Fibroblast of lung (primary cell): ENCODE measurements around the gene DUS3L. TPM values are rescaled to one million over a fixed set of nuclear protein-coding genes. Genes with fewer than 3 reads are reported as not detected.
"Not testable (repeated sequence)": the region's sequence is repeated elsewhere in the genome, so short reads cannot be mapped to it uniquely, and the experiment has no call there.

Source experiments
- DNase-seq, 2 donors: peaks; one replicate each; pipeline versions ENCODE4 v3.0.0 to v3.0.0-alpha.2; 2010; ENCODE audit warnings: low read depth in 2 of 2
- H2AFZ ChIP-seq: 2 replicates; pipeline ENCODE4 v1.5.1; 2012; ENCODE audit warnings: low read length, control low read depth, inconsistent platforms
- H3K27ac ChIP-seq: 2 replicates; pipeline ENCODE4 v1.5.1; 2011; ENCODE audit warnings: low read length, control low read depth; ENCODE audit not compliant: insufficient read depth
- H3K27me3 ChIP-seq: 2 replicates; pipeline ENCODE4 v1.5.1; 2011; ENCODE audit warnings: mild to moderate bottlenecking, low read length; ENCODE audit not compliant: control insufficient read depth, insufficient read depth
- H3K36me3 ChIP-seq: 2 replicates; pipeline ENCODE4 v1.5.1; 2011; ENCODE audit warnings: low read length; ENCODE audit not compliant: control insufficient read depth, insufficient read depth
- H3K4me1 ChIP-seq: 2 replicates; pipeline ENCODE4 v1.5.1; 2011; ENCODE audit warnings: low read length; ENCODE audit not compliant: control insufficient read depth, insufficient read depth; ENCODE audit errors: extremely low read depth
- H3K4me2 ChIP-seq: 2 replicates; pipeline ENCODE4 v1.5.1; 2011; ENCODE audit warnings: low read length, control low read depth; ENCODE audit not compliant: insufficient read depth; ENCODE audit errors: extremely low read depth
- H3K4me3 ChIP-seq, 4 experiments: fragments of 200-600 bp in 1 of 4; sonication (generic) in 1 of 4; replicated peaks in 1 of 4; 2 replicates each; pipeline ENCODE4 v1.5.1; 2011 to 2016; ENCODE audit warnings: low read length in 4 of 4, low read depth in 3 of 4, mild to moderate bottlenecking in 3 of 4, control low read depth in 2 of 4, inconsistent platforms in 1 of 4, mixed read lengths in 1 of 4; ENCODE audit not compliant: insufficient read depth in 1 of 4; ENCODE audit errors: control extremely low read depth in 1 of 4
- H3K79me2 ChIP-seq: 2 replicates; pipeline ENCODE4 v1.5.1; 2012; ENCODE audit warnings: mild to moderate bottlenecking, low read length, inconsistent platforms; ENCODE audit not compliant: control insufficient read depth, insufficient read depth
- H3K9ac ChIP-seq: 2 replicates; pipeline ENCODE4 v1.5.1; 2011; ENCODE audit warnings: mild to moderate bottlenecking, low read length, control low read depth; ENCODE audit not compliant: insufficient read depth
- H3K9me3 ChIP-seq: 2 replicates; pipeline ENCODE4 v1.5.1; 2012; ENCODE audit warnings: low read depth, low read length; ENCODE audit not compliant: control insufficient read depth, insufficient read depth
- H4K20me1 ChIP-seq: 2 replicates; pipeline ENCODE4 v1.5.1; 2011; ENCODE audit warnings: low read length; ENCODE audit not compliant: control insufficient read depth, insufficient read depth; ENCODE audit errors: extremely low read depth
- EZH2 ChIP-seq: IDR thresholded peaks from 2 replicates; pipeline ENCODE4 v1.5.1; 2012; ENCODE audit warnings: low read length, control low read depth, mild to moderate bottlenecking; ENCODE audit errors: missing control alignments
- polyA plus RNA-seq, 2 donors: library from polyadenylated mRNA; depleted of rRNA in 1 of 2; stranded (reverse) in 1 of 2; unstranded in 1 of 2; fragments of >200 nt; gene quantifications; 2 replicates each; pipeline ENCODE4 v1.2.1, GENCODE V29; 2011 to 2012; ENCODE audit warnings: missing spikeins in 1 of 2
- total RNA-seq: library from RNA; depleted of rRNA; stranded (reverse); fragments of >200 nt; gene quantifications from 2 replicates; pipeline ENCODE4 v1.2.1, GENCODE V29; 2014
- TF ChIP-seq, protein P1 (sequence below), 2 donors: IDR thresholded peaks in 1 of 2; conservative IDR thresholded peaks in 1 of 2; 1 replicate in 1 of 2; 2 replicates in 1 of 2; pipeline ENCODE4 v1.5.1; 2011 to 2012; ENCODE audit warnings: low read length in 2 of 2, control low read depth in 1 of 2, inconsistent platforms in 1 of 2, low read depth in 1 of 2, mild to moderate bottlenecking in 1 of 2

The DUS3L gene
- total and polyA plus RNA-seq, 2 donors (not counting 1 experiment from before 2014, with no cell fraction given) = 8.8 to 18.7 TPM

GRCh38 chr19:5782945-5783919 lies 7.7 kb downstream of the DUS3L start:
- TF ChIP-seq EZH2 = no peak
- TF ChIP-seq, protein P1, sequence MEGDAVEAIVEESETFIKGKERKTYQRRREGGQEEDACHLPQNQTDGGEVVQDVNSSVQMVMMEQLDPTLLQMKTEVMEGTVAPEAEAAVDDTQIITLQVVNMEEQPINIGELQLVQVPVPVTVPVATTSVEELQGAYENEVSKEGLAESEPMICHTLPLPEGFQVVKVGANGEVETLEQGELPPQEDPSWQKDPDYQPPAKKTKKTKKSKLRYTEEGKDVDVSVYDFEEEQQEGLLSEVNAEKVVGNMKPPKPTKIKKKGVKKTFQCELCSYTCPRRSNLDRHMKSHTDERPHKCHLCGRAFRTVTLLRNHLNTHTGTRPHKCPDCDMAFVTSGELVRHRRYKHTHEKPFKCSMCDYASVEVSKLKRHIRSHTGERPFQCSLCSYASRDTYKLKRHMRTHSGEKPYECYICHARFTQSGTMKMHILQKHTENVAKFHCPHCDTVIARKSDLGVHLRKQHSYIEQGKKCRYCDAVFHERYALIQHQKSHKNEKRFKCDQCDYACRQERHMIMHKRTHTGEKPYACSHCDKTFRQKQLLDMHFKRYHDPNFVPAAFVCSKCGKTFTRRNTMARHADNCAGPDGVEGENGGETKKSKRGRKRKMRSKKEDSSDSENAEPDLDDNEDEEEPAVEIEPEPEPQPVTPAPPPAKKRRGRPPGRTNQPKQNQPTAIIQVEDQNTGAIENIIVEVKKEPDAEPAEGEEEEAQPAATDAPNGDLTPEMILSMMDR (conservative IDR thresholded peaks at IDR 0.05 in 1 of 2, IDR thresholded peaks at IDR 0.05 in 1 of 2; ENCODE audit: low read depth in 1 of 2, low read length in 2 of 2) = no peak
- Histone ChIP-seq H2AFZ (no peak overlapping the region), H3K36me3 (peaks cover 24% of the 10 kb centered on the region), H3K4me2 (no peak overlapping the region), H3K27ac (no peak overlapping the region), H3K27me3 (no peaks in the 10 kb centered on the region), H4K20me1 (no peaks in the 10 kb centered on the region), H3K4me3 (no peak overlapping the region), H3K9ac (no peak overlapping the region), H3K79me2 (no peaks in the 10 kb centered on the region), H3K9me3 (no peaks in the 10 kb centered on the region), H3K4me1 (no peaks in the 10 kb centered on the region)
- no peak for DNase-seq

GRCh38 chr19:5782322-5782721 lies 8.6 kb downstream of the DUS3L start:
- no peak overlapping the region for H3K9ac ChIP-seq
- H3K4me2 ChIP-seq = no peak overlapping the region
- H3K4me3 ChIP-seq = no peak overlapping the region
- H3K36me3 ChIP-seq = peaks cover 17% of the 10 kb centered on the region
- H2AFZ ChIP-seq = no peak overlapping the region
- H3K27ac ChIP-seq = no peak overlapping the region
- H3K27me3 ChIP-seq = no peaks in the 10 kb centered on the region
- H3K4me1 ChIP-seq = no peaks in the 10 kb centered on the region
- no peaks in the 10 kb centered on the region for H3K79me2 ChIP-seq
- no peaks in the 10 kb centered on the region for H4K20me1 ChIP-seq
- H3K9me3 ChIP-seq = no peaks in the 10 kb centered on the region
- TF ChIP-seq EZH2 = no peak
- TF ChIP-seq, protein P1 (conservative IDR thresholded peaks at IDR 0.05 in 1 of 2, IDR thresholded peaks at IDR 0.05 in 1 of 2; ENCODE audit: low read depth in 1 of 2, low read length in 2 of 2) = no peak
- no peak for DNase-seq

DNA sequence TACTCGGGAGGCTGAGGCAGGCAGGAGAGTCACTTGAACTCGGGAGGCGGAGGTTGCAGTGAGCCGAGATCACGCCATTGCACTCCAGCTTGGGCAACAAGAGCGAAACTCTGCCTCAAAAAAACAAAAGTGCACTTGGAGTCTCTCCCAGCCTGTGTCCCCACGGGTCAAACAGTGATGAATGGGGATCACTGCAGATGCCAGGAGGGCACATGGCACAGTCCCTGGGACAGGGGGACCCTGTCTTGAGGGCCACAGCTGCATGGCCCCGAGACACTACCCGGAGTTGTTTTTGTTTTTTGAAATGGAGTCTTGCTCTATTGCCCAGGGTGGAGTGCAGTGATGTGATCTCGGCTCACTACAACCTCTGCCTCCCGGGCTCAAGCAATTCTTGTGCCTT lies 10.0 kb downstream of the DUS3L start:
- not testable (repeated sequence) for H3K9me3 ChIP-seq, H3K27ac ChIP-seq, H3K4me1 ChIP-seq, H3K4me2 ChIP-seq, DNase-seq, H2AFZ ChIP-seq, H3K4me3 ChIP-seq, H4K20me1 ChIP-seq, H3K36me3 ChIP-seq, H3K27me3 ChIP-seq, H3K79me2 ChIP-seq, H3K9ac ChIP-seq
